Inflammatory macrophage treated with lipopolysaccharide for 4 hours (primary cell): ENCODE measurements around the gene PSME3IP1.
A peak's percentile ranks its signal among the peaks of the same experiment; 100 is the strongest.
"Not testable (repeated sequence)": the region's sequence is repeated elsewhere in the genome, so short reads cannot be mapped to it uniquely, and the experiment has no call there.

Experiments
- DNase-seq: peaks from one replicate; pipeline ENCODE4 v3.0.0-alpha.2; 2020

PSME3IP1 gene

GRCh38 chr16:57185945-57186871 lies at the start of gene PSME3IP1, which contains the start of gene RSPRY1:
TSS of gene PSME3IP1 (minus strand) at chr16:57186039. CDS start at chr16:57173854, 12,185 bp downstream.
TSS of gene RSPRY1 (plus strand) at chr16:57186329. CDS start at chr16:57204659, 18,330 bp downstream.
- DNase-seq = peak; percentile 100

- peak; percentile 54 for DNase-seq
These were observed 49.5 kb upstream of the PSME3IP1 start for GRCh38 chr16:57235128-57236021.

- no peak for DNase-seq
These were observed 48.9 kb upstream of the PSME3IP1 start for GRCh38 chr16:57234707-57235092.

GRCh38 chr16:57233944-57234706 lies 48.3 kb upstream of the PSME3IP1 start:
- DNase-seq = no peak

- DNase-seq = no peak
These were observed 46.0 kb upstream of the PSME3IP1 start for GRCh38 chr16:57231821-57232350.

GRCh38 chr16:57229079-57229478 lies 43.2 kb upstream of the PSME3IP1 start:
- DNase-seq = no peak

GRCh38 chr16:57226701-57227621 lies 41.1 kb upstream of the PSME3IP1 start:
- no peak for DNase-seq

- DNase-seq = no peak
These were observed 40.1 kb upstream of the PSME3IP1 start for GRCh38 chr16:57225978-57226377.

GRCh38 chr16:57224651-57225335 lies 39.0 kb upstream of the PSME3IP1 start:
- no peak for DNase-seq

- DNase-seq = no peak
These were observed 37.2 kb upstream of the PSME3IP1 start for GRCh38 chr16:57223057-57223456.

GRCh38 chr16:57216968-57217367 lies 31.1 kb upstream of the PSME3IP1 start:
- DNase-seq = no peak

GRCh38 chr16:57213462-57213861 lies 27.6 kb upstream of the PSME3IP1 start:
- DNase-seq = no peak

GRCh38 chr16:57209780-57210179 lies 23.9 kb upstream of the PSME3IP1 start:
- no peak for DNase-seq

GRCh38 chr16:57208926-57209325 lies 23.1 kb upstream of the PSME3IP1 start:
- DNase-seq = no peak

GRCh38 chr16:57204675-57205074 lies 18.8 kb upstream of the PSME3IP1 start:
- no peak for DNase-seq

GRCh38 chr16:57203451-57203850 lies 17.6 kb upstream of the PSME3IP1 start:
- no peak for DNase-seq

GRCh38 chr16:57202095-57202886 lies 16.5 kb upstream of the PSME3IP1 start:
- DNase-seq = no peak

- DNase-seq = not testable (repeated sequence)
These were observed 15.1 kb upstream of the PSME3IP1 start for GRCh38 chr16:57200926-57201325.

- not testable (repeated sequence) for DNase-seq
These were observed 14.5 kb upstream of the PSME3IP1 start for GRCh38 chr16:57200321-57200720.

GRCh38 chr16:57196753-57197152 lies 10.9 kb upstream of the PSME3IP1 start:
- DNase-seq = no peak
